Measurements from ENCODE around the gene NLRC5.
A peak's percentile ranks its signal among the peaks of the same experiment; 100 is the strongest.

The NLRC5 gene

DNA sequence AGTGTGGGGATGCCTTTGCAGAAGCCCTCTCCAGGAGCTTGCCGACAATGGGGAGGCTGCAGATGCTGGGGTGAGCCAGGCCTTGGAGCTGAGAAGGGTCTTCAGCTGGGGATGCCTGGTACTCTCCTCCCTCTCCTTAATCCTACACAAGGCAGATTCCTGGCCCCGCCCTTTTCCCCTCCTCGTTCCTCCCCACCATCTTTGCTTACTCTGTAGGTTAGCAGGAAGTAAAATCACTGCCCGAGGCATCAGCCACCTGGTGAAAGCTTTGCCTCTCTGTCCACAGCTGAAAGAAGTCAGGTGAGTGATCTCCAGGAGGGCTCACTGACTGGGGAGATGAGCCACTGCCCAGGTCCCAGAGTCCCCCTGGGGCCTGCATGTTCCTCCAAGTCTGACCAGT is 38.7 kb downstream of the NLRC5 start:
- Histone ChIP-seq H3K4me1 (ENCODE audit: control insufficient read depth, insufficient read depth, low read length) (no peaks in the 10 kb centered on the region), H3K4me3 (ENCODE audit: low read depth, low read length) (no peak overlapping the region), H3K27ac (ENCODE audit: extremely low read depth, low read depth, low read length) (no peak overlapping the region), H3K9me3 (ENCODE audit: control insufficient read depth, insufficient read depth, low read depth, low read length) (no peaks in the 10 kb centered on the region), H3K36me3 (ENCODE audit: control insufficient read depth in 2 of 2, insufficient read depth in 1 of 2, low read length in 2 of 2) (no peaks in the 10 kb centered on the region; a peak in 1 of 3 replicates)
- TF ChIP-seq, protein P1, sequence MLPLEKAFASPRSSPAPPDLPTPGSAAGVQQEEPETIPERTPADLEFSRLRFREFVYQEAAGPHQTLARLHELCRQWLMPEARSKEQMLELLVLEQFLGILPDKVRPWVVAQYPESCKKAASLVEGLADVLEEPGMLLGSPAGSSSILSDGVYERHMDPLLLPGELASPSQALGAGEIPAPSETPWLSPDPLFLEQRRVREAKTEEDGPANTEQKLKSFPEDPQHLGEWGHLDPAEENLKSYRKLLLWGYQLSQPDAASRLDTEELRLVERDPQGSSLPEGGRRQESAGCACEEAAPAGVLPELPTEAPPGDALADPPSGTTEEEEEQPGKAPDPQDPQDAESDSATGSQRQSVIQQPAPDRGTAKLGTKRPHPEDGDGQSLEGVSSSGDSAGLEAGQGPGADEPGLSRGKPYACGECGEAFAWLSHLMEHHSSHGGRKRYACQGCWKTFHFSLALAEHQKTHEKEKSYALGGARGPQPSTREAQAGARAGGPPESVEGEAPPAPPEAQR (tag by site-specific recombination; IDR thresholded peaks at IDR 0.05), result no peak
- TF ChIP-seq ZNF416 (tag by site-specific recombination; IDR thresholded peaks at IDR 0.05), result no peak
- ChIA-PET POLR2A (interaction anchor here (0.6 kb wide), 1 partner anchor 822 kb away, joined by 9 read pairs; no protein-coding TSS in a partner anchor), CTCF (no interaction called here)

DNA sequence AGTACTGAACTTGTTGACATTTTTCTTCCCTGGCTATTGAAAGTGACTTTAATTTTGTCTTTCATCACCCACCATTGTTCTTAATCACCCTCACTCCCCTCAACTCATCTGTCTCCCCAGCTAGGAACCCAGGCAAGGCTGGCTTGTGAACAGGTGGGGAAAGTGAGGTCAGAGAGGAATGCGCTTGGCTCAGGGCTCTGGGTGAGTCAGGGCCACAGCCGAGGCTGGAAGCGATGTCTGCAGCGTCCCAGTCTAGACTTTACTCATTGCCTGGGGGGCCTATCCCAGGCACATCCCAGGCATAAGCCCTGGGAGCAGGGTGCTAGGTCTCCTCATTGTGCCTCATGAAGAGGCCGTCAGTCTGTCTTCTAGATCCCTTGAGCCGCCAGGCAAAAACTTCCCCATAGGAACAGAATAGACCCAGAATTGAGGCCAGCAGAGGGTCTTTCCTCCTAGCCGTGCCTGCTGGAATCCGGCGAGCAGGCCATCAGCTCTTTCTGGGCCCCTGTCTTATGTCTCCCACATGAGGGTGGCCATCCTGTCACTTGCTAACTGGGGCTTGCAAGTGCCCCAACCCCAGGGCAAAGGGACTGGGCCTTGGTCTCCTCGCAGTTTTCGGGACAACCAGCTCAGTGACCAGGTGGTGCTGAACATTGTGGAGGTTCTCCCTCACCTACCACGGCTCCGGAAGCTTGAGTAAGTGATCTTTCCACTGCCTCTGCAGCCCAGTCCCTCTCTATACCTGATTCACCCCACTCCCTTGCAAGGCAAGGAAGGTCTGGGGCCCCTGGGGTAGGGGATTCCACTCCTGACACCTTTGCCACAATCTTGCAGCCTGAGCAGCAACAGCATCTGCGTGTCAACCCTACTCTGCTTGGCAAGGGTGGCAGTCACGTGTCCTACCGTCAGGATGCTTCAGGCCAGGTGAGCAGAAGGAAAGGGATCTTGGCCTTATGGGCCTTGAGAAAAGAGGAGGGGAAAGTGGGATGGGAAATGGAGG is 40.1 kb downstream of the NLRC5 start:
- no peaks in the 10 kb centered on the region for H3K9me3 ChIP-seq (ENCODE audit: control insufficient read depth, insufficient read depth, low read depth, low read length)
- peak; percentile 38; the same call in 1 of the 2 replicates for TF ChIP-seq SCRT2 (tag by site-specific recombination; IDR thresholded peaks at IDR 0.05)
- TF ChIP-seq, protein P2, sequence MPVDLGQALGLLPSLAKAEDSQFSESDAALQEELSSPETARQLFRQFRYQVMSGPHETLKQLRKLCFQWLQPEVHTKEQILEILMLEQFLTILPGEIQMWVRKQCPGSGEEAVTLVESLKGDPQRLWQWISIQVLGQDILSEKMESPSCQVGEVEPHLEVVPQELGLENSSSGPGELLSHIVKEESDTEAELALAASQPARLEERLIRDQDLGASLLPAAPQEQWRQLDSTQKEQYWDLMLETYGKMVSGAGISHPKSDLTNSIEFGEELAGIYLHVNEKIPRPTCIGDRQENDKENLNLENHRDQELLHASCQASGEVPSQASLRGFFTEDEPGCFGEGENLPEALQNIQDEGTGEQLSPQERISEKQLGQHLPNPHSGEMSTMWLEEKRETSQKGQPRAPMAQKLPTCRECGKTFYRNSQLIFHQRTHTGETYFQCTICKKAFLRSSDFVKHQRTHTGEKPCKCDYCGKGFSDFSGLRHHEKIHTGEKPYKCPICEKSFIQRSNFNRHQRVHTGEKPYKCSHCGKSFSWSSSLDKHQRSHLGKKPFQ (tag by site-specific recombination; IDR thresholded peaks at IDR 0.05), result no peak
- no peak overlapping the region for H3K27ac ChIP-seq (ENCODE audit: extremely low read depth, low read depth, low read length)
- no peaks in the 10 kb centered on the region for H3K4me1 ChIP-seq (ENCODE audit: control insufficient read depth, insufficient read depth, low read length)
- no peaks in the 10 kb centered on the region; a peak in 1 of 3 replicates for H3K36me3 ChIP-seq (ENCODE audit: control insufficient read depth in 2 of 2, insufficient read depth in 1 of 2, low read length in 2 of 2)
- ChIA-PET CTCF (no interaction called here), POLR2A (interaction anchor here (0.6 kb wide), 2 partner anchors 18 to 61 kb away, joined by 3 to 4 read pairs; no protein-coding TSS in a partner anchor)
- no peak overlapping the region for H3K4me3 ChIP-seq (ENCODE audit: low read depth, low read length)

DNA sequence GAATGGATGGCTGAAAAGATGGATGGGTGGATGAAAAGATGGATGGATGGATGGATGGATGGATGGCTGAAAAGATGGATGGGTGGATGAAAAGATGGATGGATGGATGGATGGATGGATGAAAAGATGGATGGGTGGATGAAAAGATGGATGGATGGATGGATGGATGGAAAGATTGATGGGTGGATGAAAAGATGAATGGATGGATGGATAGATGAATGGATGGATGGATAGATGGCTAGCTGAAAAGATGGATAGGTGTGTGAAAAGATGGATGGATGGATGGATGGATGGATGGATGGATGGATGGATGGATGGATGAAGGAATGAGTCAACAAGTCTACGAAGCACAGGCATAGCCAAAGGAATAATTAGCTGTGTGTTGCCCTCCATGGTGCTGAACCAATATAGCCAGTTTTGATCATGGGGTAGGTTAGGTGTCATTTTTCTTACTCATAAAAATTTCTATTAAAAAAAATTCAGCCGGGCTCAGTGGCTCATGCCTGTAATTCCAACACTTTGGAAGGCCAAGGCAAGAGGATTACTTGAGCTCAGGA is 41.1 kb downstream of the NLRC5 start:
- Histone ChIP-seq H3K4me1 (ENCODE audit: control insufficient read depth, insufficient read depth, low read length) (no peaks in the 10 kb centered on the region), H3K4me3 (ENCODE audit: low read depth, low read length) (no peak overlapping the region), H3K27ac (ENCODE audit: extremely low read depth, low read depth, low read length) (no peak overlapping the region), H3K9me3 (ENCODE audit: control insufficient read depth, insufficient read depth, low read depth, low read length) (no peaks in the 10 kb centered on the region), H3K36me3 (ENCODE audit: control insufficient read depth in 2 of 2, insufficient read depth in 1 of 2, low read length in 2 of 2) (no peaks in the 10 kb centered on the region; a peak in 1 of 3 replicates)
- POLR2A ChIA-PET, result interaction anchor here (0.6 kb wide), 2 partner anchors 24 to 62 kb away, joined by 3 read pairs; no protein-coding TSS in a partner anchor
- CTCF ChIA-PET, result interaction anchor here (0.6 to 1.2 kb wide), 3 partner anchors 24 to 430 kb away, joined by 3 to 4 read pairs (median 3); no protein-coding TSS in a partner anchor
- TF ChIP-seq MZF1 (tag by site-specific recombination; IDR thresholded peaks at IDR 0.05; ENCODE audit: borderline replicate concordance) (no peak), ZNF157 (tag by site-specific recombination; IDR thresholded peaks at IDR 0.05) (no peak), ZNF366 (tag by site-specific recombination; conservative IDR thresholded peaks at IDR 0.05) (peak; percentile 88), GLIS1 (tag by site-specific recombination; IDR thresholded peaks at IDR 0.05) (no peak), ZBTB17 (tag by site-specific recombination; IDR thresholded peaks at IDR 0.05) (peak; percentile 54)
- TF ChIP-seq, protein P3, sequence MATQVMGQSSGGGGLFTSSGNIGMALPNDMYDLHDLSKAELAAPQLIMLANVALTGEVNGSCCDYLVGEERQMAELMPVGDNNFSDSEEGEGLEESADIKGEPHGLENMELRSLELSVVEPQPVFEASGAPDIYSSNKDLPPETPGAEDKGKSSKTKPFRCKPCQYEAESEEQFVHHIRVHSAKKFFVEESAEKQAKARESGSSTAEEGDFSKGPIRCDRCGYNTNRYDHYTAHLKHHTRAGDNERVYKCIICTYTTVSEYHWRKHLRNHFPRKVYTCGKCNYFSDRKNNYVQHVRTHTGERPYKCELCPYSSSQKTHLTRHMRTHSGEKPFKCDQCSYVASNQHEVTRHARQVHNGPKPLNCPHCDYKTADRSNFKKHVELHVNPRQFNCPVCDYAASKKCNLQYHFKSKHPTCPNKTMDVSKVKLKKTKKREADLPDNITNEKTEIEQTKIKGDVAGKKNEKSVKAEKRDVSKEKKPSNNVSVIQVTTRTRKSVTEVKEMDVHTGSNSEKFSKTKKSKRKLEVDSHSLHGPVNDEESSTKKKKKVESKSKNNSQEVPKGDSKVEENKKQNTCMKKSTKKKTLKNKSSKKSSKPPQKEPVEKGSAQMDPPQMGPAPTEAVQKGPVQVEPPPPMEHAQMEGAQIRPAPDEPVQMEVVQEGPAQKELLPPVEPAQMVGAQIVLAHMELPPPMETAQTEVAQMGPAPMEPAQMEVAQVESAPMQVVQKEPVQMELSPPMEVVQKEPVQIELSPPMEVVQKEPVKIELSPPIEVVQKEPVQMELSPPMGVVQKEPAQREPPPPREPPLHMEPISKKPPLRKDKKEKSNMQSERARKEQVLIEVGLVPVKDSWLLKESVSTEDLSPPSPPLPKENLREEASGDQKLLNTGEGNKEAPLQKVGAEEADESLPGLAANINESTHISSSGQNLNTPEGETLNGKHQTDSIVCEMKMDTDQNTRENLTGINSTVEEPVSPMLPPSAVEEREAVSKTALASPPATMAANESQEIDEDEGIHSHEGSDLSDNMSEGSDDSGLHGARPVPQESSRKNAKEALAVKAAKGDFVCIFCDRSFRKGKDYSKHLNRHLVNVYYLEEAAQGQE (tag by site-specific recombination; IDR thresholded peaks at IDR 0.05), result peak; percentile 82
